Esophagus muscularis mucosa (tissue), 4 donors: ENCODE results near the gene SPTBN2. TPM values are rescaled to one million over a fixed set of nuclear protein-coding genes. Genes with fewer than 3 reads are reported as not detected.

Source experiments
- DNase-seq: peaks from one replicate; pipeline ENCODE4 v3.0.0-alpha.2; 2017; ENCODE audit errors: extremely low spot score
- H3K27ac ChIP-seq, 4 donors: fragments of 200-600 bp; sonication (generic); replicated peaks in 1 of 4; 1 replicate in 3 of 4; 2 replicates in 1 of 4; pipeline ENCODE4 v1.5.1; 2016 to 2019; ENCODE audit warnings: mild to moderate bottlenecking in 1 of 4
- H3K27me3 ChIP-seq, 4 donors: fragments of 200-600 bp; sonication (generic); one replicate each; pipeline versions ENCODE4 v1.5.1 to v1.6.0; 2016 to 2019
- H3K36me3 ChIP-seq, 4 donors: fragments of 200-600 bp; sonication (generic); one replicate each; pipeline ENCODE4 v1.5.1; 2016 to 2019
- H3K4me1 ChIP-seq, 4 donors: fragments of 200-600 bp; sonication (generic); one replicate each; pipeline ENCODE4 v1.5.1; 2016 to 2019
- H3K4me3 ChIP-seq, 4 donors: fragments of 200-600 bp; sonication (generic); 1 replicate in 2 of 4; 2 replicates in 2 of 4; pipeline ENCODE4 v1.5.1; 2016 to 2019; ENCODE audit warnings: mild to moderate bottlenecking in 4 of 4, moderate library complexity in 1 of 4
- H3K9me3 ChIP-seq, 4 donors: fragments of 200-600 bp; sonication (generic); 1 replicate in 3 of 4; 2 replicates in 1 of 4; pipeline ENCODE4 v1.5.1; 2016 to 2019
- CTCF ChIP-seq, 3 experiments: fragments of 200-600 bp in 2 of 3; fragments of 450-650 bp in 1 of 3; sonication (generic) in 2 of 3; IDR thresholded peaks; one replicate each; pipeline ENCODE4 v1.5.1; 2017 to 2019; ENCODE audit warnings: antibody characterized with exemption in 3 of 3, mild to moderate bottlenecking in 2 of 3, moderate library complexity in 1 of 3
- EP300 ChIP-seq: sonication (generic); formaldehyde crosslinking; IDR thresholded peaks from one replicate; pipeline ENCODE4 v1.6.1; 2017; ENCODE audit warnings: antibody characterized with exemption
- POLR2A ChIP-seq: fragments of 450-650 bp; IDR thresholded peaks from one replicate; pipeline ENCODE4 v1.6.1; 2017; ENCODE audit warnings: antibody characterized with exemption, moderate library complexity, mild to moderate bottlenecking, low read depth
- POLR2AphosphoS5 ChIP-seq, 2 donors: sonication (generic); formaldehyde crosslinking; IDR thresholded peaks; one replicate each; pipeline ENCODE4 v1.6.1; 2017; ENCODE audit warnings: antibody characterized with exemption in 2 of 2
- WGBS: methylation state at CpG from one replicate; pipeline ENCODE4 v1.1.5; 2018; 5-methylcytosine and 5-hydroxymethylcytosine counted together
- intact Hi-C: fragments of 100-400 bp; cut with DNase I; formaldehyde crosslinking; loops from one replicate; pipeline ENCODE4 v1.15.1; 2023
- total RNA-seq, 4 donors: library from RNA; depleted of rRNA; stranded (reverse); fragments of >200 nt; gene quantifications; one replicate each; pipeline versions ENCODE4 v1.1.0 to v1.2.1, GENCODE V29; 2016

SPTBN2 gene
- total RNA-seq, 4 donors from 2014 or later: 3.3 to 12.5 (median 10.0) TPM

DNA sequence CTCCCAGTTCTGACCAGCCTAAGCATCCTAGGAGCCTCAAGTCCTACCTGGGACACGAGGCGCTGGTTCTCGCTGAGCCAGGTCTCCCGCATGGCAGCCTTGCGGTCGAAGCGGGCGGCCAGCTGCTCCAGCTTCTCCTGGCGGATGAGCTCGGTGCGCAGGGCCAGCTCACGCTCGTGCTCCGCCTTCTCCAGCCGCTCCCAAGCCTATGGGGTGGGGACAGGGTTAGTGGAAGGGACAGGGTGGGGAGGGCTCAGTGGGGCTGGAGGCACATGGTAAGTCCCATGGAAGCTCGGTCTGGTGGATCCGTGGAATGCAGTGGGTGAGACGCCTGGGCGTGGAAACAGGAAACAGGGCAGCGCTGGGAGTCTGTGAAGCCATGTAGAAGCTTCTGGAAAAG, 20.9 kb downstream of the SPTBN2 start:
- H3K27me3 ChIP-seq: no peaks in the 10 kb centered on the region
- TF ChIP-seq CTCF (IDR thresholded peaks at IDR 0.05): no peak
- TF ChIP-seq EP300: no peak
- no peak for TF ChIP-seq POLR2AphosphoS5 (IDR thresholded peaks at IDR 0.05)
- TF ChIP-seq POLR2A: no peak
- no peak for DNase-seq
- intact Hi-C loops: no loop called here
- H3K36me3 ChIP-seq: peaks cover 0 to 6% (median 0%) of the 10 kb centered on the region in 4 donors
- H3K4me1 ChIP-seq: no peaks in the 10 kb centered on the region
- no peaks in the 10 kb centered on the region for H3K9me3 ChIP-seq
- H3K27ac ChIP-seq: no peak overlapping the region
- 90% methylated on average over 20 of the region's 20 CpGs for WGBS
- no peak overlapping the region for H3K4me3 ChIP-seq

- H3K27me3 ChIP-seq: no peaks in the 10 kb centered on the region
- H3K4me1 ChIP-seq: no peaks in the 10 kb centered on the region
- intact Hi-C loops: no loop called here
- DNase-seq: no peak
- no peaks in the 10 kb centered on the region for H3K9me3 ChIP-seq
- 97% methylated on average over 11 of the region's 26 CpGs for WGBS
- H3K36me3 ChIP-seq: peaks cover 0 to 6% (median 0%) of the 10 kb centered on the region in 4 donors
- no peak overlapping the region for H3K4me3 ChIP-seq
- H3K27ac ChIP-seq: no peak overlapping the region
- TF ChIP-seq CTCF (IDR thresholded peaks at IDR 0.05): no peak
- no peak for TF ChIP-seq EP300
- TF ChIP-seq POLR2A: no peak
- no peak for TF ChIP-seq POLR2AphosphoS5 (IDR thresholded peaks at IDR 0.05)
These were observed 21.5 kb downstream of the SPTBN2 start for GRCh38 chr11:66707486-66707885.

DNA sequence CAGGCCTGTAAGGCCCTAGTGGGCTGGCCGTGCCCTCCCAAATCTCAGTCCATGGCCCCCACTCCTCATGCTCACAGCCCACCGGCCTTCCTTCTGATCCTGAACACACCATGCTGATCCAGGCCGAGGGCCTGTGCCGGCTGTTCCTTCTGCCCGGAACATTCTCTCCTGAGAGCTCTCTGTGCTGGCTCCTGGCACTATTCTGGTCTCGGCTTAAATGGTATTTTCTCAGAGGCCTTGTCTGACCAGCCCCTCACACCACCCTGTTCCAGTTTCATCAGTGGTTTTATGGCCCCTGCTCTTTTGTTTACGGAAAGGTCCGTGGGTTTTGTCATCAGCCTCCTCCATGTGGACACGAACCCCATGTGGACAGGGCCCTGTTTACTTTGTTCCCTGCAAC, 22.0 kb downstream of the SPTBN2 start:
- intact Hi-C loops: no loop called here
- Histone ChIP-seq H3K4me3 (no peak overlapping the region), H3K36me3 (peaks cover 0 to 6% (median 0%) of the 10 kb centered on the region in 4 donors), H3K4me1 (no peaks in the 10 kb centered on the region), H3K27me3 (no peaks in the 10 kb centered on the region), H3K9me3 (no peaks in the 10 kb centered on the region), H3K27ac (no peak overlapping the region)
- TF ChIP-seq POLR2A (no peak), POLR2AphosphoS5 (IDR thresholded peaks at IDR 0.05) (no peak), CTCF (IDR thresholded peaks at IDR 0.05) (no peak), EP300 (no peak)
- DNase-seq: no peak
- WGBS: 87% methylated on average over 9 of the region's 9 CpGs

DNA sequence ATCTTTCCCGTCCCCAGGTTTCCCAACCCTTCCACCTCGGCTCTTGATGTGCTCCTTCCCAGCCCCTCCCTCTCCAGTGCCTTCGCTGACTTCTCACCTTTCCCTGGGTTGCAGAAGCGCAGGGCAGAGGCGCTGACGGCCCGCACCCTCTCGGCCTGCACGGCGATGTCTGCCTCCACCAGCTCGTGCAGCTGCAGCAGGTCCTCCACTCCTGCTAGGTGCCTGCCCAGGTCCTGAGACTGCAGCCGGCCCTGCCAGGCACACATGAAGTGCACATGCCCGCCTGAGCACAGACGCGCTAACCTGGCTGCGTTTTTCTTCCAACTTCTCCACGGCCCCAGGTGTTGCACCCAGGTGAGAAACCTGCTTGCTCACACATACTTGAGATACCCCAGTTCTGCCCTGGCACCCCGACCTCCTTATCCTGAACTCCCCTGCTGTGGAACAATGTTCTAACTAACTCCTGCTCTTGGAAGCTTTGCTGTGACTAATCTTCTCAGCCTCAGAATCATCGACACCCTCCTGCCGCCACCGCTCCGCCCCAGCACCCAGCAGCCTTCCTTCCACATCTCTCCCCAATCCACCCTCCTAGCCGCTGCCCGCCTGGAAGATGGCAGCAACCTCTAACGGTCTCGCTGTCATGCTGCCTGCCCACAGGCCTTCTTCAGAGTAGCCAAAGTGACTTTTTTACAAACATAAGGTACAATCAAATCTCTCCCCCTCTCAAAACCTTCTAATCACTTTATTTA, 23.3 kb downstream of the SPTBN2 start:
- Histone ChIP-seq H3K4me3 (no peak overlapping the region), H3K9me3 (no peaks in the 10 kb centered on the region), H3K27me3 (no peaks in the 10 kb centered on the region), H3K36me3 (peaks cover 0 to 6% (median 0%) of the 10 kb centered on the region in 4 donors), H3K27ac (no peak overlapping the region), H3K4me1 (no peaks in the 10 kb centered on the region)
- intact Hi-C loops: no loop called here
- TF ChIP-seq CTCF (IDR thresholded peaks at IDR 0.05) (no peak), POLR2A (no peak), POLR2AphosphoS5 (IDR thresholded peaks at IDR 0.05) (no peak), EP300 (no peak)
- no peak for DNase-seq
- 93% methylated on average over 26 of the region's 26 CpGs for WGBS
